NT2/D1 (cell line): ENCODE data around the gene EXOC2.

Source experiments
- YY1 ChIP-seq: IDR thresholded peaks from 2 replicates; pipeline ENCODE4 v1.6.1; 2011; ENCODE audit not compliant: insufficient read length, insufficient read depth
- ZNF274 ChIP-seq: IDR thresholded peaks from 2 replicates; pipeline ENCODE4 v1.6.1; 2011; ENCODE audit warnings: mild to moderate bottlenecking, low read depth, low read length

- TF ChIP-seq YY1 = no peak
- no peak for TF ChIP-seq ZNF274
These were observed 219.6 kb downstream of the EXOC2 start for GRCh38 chr6:473356-473755.
